Measurements from ENCODE around the gene ADK. TPM values are rescaled to one million over a fixed set of nuclear protein-coding genes. Genes with fewer than 3 reads are reported as not detected.

The ADK gene
- total and polyA plus RNA-seq, 2 experiments from 2014 or later: 39.9 to 53.0 TPM

GRCh38 chr10:74171625-74172024, 20.6 kb downstream of the ADK start (continued):
- no peak for TF ChIP-seq REST (IDR thresholded peaks at IDR 0.05; ENCODE audit: unreplicated experiment)
- TF ChIP-seq CREB1 (CRISPR knock-in tag; IDR thresholded peaks at IDR 0.05; ENCODE audit: low read depth): no peak

- Histone ChIP-seq H3F3A (replicated peaks; ENCODE audit: low read depth) (no peaks in the 10 kb centered on the region), H3K4me2 (no peak overlapping the region), H3K27ac (ENCODE audit: low read depth) (no peak overlapping the region; the same call in 1 of the 2 replicates), H3K27me3 (ENCODE audit: insufficient read depth) (no peaks in the 10 kb centered on the region), H3K9me2 (ENCODE audit: insufficient read depth) (no peaks in the 10 kb centered on the region), H3K36me3 (ENCODE audit: insufficient read depth) (no peaks in the 10 kb centered on the region), H4K20me1 (replicated peaks; ENCODE audit: insufficient read depth) (no peaks in the 10 kb centered on the region), H2AFZ (no peak overlapping the region), H3K4me1 (ENCODE audit: insufficient read depth) (peaks cover 17% of the 10 kb centered on the region), H3K79me2 (replicated peaks; ENCODE audit: insufficient read depth) (peaks cover 26% of the 10 kb centered on the region), H3K4me3 (no peak overlapping the region)
- Mint-ChIP-seq H3K4me1 (peaks cover 22% of the 10 kb centered on the region), H3K4me3 (no peak overlapping the region), H3K9me3 (no peaks in the 10 kb centered on the region), H3K27ac (no peak overlapping the region), H3K36me3 (ENCODE audit: low read depth) (no peaks in the 10 kb centered on the region), H3K27me3 (ENCODE audit: insufficient read depth, low read depth, poor library complexity) (no peaks in the 10 kb centered on the region)
- ATAC-seq: no peak
- DNase-seq (ENCODE audit: low spot score): no peak
- TF ChIP-seq ZNF462 (CRISPR knock-in tag; IDR thresholded peaks at IDR 0.05) (no peak), NANOG (IDR thresholded peaks at IDR 0.05; ENCODE audit: borderline replicate concordance) (no peak), REST (IDR thresholded peaks at IDR 0.05; ENCODE audit: unreplicated experiment) (no peak), STAT1 (IDR thresholded peaks at IDR 0.05; ENCODE audit: unreplicated experiment) (no peak), POLR2AphosphoS5 (IDR thresholded peaks at IDR 0.05; ENCODE audit: low read depth) (no peak), JUNB (IDR thresholded peaks at IDR 0.05; ENCODE audit: unreplicated experiment) (no peak), ZNF114 (CRISPR knock-in tag; IDR thresholded peaks at IDR 0.05) (no peak), CTCF (conservative IDR thresholded peaks at IDR 0.05; ENCODE audit: low read depth in 2 of 2) (no peak), EZH2phosphoT487 (IDR thresholded peaks at IDR 0.05; ENCODE audit: unreplicated experiment) (no peak), ZNF331 (CRISPR knock-in tag; IDR thresholded peaks at IDR 0.05; ENCODE audit: low read depth) (no peak)
Measured at GRCh38 chr10:74174521-74174920, 23.5 kb downstream of the ADK start.
